GM12864 (cell line): Measurements from ENCODE around the gene TACSTD2.
"Not testable (repeated sequence)": the region's sequence is repeated elsewhere in the genome, so short reads cannot be mapped to it uniquely, and the experiment has no call there.

Source experiments
- DNase-seq: peaks from one replicate; pipeline ENCODE4 v3.0.0-alpha.2; 2011; ENCODE audit warnings: low read depth
- H3K4me3 ChIP-seq: 2 replicates; pipeline ENCODE4 v1.5.1; 2011; ENCODE audit warnings: mild to moderate bottlenecking, low read depth, low read length, control low read depth
- TF ChIP-seq, protein P1 (sequence below): IDR thresholded peaks from 2 replicates; pipeline ENCODE4 v1.5.1; 2011; ENCODE audit warnings: low read depth, mild to moderate bottlenecking, moderate library complexity, low read length, control low read depth, inconsistent platforms; ENCODE audit errors: missing control alignments

Gene TACSTD2

DNA sequence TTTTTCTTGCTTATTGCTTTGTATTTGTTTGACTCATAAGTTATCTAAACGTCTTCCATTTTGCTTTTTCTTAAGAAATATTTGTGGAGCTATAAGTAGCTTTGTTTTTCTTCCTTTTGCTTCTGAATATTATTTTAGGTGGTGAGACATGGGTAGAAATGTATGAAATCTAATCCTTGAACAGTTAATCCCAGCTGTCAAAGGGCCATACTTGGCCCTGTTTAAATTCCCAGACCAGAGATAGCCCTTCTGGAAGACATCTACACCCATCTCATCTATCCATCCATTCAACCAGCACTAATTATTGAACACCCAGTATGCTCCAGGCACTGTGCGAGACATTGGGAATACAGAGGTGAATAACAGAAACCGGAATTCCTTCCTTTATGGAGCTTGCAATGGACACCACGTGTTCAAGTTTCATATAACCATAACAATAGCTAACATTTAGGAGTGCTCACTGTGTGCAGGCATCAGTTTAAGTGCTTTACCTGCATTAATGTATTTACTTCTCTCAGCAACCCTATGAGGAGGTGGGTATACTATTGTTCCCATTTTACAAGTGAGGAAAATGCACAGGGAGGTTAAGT, 8.7 kb downstream of the TACSTD2 start:
- no peak for DNase-seq
- no peak overlapping the region for H3K4me3 ChIP-seq
- TF ChIP-seq, protein P1, sequence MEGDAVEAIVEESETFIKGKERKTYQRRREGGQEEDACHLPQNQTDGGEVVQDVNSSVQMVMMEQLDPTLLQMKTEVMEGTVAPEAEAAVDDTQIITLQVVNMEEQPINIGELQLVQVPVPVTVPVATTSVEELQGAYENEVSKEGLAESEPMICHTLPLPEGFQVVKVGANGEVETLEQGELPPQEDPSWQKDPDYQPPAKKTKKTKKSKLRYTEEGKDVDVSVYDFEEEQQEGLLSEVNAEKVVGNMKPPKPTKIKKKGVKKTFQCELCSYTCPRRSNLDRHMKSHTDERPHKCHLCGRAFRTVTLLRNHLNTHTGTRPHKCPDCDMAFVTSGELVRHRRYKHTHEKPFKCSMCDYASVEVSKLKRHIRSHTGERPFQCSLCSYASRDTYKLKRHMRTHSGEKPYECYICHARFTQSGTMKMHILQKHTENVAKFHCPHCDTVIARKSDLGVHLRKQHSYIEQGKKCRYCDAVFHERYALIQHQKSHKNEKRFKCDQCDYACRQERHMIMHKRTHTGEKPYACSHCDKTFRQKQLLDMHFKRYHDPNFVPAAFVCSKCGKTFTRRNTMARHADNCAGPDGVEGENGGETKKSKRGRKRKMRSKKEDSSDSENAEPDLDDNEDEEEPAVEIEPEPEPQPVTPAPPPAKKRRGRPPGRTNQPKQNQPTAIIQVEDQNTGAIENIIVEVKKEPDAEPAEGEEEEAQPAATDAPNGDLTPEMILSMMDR, result no peak

DNA sequence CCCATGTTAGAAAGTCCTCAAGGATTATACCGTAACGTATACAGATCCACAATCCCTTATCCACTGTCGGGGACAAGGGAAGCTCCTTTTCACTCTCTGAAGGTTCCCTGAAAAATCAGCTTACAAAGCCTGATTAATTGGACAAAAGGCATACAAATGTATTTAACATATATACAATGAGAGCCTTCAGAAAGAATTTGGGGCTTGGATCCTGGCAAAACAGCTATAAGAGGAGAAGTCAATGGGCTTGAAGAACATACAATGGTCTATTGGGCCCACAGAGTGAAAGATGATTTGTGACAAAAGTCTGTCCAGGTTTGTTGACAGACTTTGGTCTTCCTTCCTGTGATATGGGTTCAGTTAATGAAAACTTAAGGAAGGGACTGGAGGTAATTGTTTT, 10.7 kb downstream of the TACSTD2 start:
- TF ChIP-seq, protein P1, result no peak
- no peak for DNase-seq
- H3K4me3 ChIP-seq, result no peak overlapping the region

GRCh38 chr1:58563715-58564114, 13.3 kb downstream of the TACSTD2 start:
- H3K4me3 ChIP-seq, DNase-seq: not testable (repeated sequence)

DNA sequence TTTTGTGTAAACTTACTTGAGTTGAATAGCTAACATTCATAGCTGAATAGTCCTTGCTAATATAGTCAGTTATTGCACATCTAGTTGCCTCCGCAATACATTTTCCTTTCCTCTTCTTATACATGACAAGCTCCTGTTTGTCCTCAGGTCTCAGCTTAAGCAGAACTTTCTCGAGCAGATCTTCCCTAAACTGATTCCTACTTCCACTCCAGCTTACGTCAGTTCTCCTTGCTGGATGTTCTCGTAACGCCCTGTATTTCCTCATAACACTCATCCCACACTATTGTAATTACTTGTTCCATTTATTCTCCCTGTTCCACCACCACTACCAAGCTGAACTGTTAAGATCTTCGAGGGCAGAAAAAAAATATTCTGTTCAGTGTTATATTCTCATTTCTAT, 15.4 kb downstream of the TACSTD2 start:
- DNase-seq, result no peak
- no peak overlapping the region for H3K4me3 ChIP-seq
- TF ChIP-seq, protein P1, result no peak

DNA sequence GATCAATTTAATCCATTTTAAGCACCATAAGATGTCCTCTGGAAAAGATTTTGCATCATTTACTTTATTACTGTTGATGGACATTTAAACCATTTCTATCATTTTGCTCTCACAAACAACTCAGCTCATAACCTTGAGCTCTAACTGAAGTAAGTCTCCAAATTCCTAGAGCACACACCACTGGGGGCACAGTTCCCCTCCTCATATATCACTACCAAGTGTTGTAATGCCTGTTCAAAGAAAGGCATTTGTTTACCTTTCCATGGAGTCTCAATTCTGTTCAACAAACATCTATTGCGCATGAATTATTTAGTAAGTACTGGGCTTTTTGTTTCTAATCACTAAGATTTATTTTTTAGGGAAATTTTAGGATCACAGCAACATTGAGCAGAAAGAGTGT, 21.7 kb downstream of the TACSTD2 start:
- DNase-seq, result no peak
- H3K4me3 ChIP-seq, result no peak overlapping the region
- TF ChIP-seq, protein P1, result no peak

DNA sequence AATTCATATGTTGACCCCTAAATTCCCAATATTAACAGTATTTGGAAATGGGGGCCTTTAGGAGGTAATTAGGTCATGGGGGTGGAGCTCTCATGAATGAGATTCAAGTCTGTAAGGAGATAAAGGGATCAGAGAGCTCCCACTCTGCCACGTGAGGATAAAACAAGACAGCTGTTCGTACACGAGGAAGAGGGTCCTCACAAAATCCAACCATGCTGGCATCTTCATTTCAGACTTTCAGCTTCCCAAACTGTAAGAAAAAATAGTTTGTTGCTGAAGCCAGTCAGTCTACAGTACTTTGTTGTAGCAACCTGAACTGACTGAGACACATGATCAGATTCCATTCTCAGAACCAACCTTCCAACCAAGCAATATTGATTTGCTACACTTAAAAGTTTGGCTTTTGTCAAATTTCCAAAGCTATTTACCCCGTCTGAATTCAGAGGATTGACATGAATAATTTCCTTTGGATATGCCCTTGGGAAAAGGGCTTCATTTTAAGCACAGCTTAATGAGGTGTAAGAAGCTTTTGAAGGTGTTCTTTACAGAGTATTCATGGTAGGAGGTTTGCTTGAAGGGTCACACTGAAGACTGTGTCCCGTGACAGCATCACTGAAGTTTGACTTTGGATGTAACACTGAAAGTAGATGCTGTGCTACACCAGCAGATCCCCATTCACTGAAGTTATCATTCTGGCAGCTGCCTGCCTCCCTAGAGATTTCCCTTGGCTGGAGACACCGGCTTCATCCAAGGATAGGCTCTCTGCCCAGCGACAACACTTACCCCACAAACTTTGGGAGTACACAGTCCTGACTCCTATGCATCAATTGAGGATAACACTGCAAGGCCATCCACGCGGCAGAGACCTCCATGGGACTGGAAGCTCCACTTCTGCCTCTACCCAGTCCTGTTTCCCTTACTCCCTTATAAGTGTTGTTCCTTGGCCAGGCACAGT, 25.6 kb downstream of the TACSTD2 start:
- no peak overlapping the region for H3K4me3 ChIP-seq
- DNase-seq, result no peak
- TF ChIP-seq, protein P1, result no peak

- not testable (repeated sequence) for DNase-seq, H3K4me3 ChIP-seq
Measured at GRCh38 chr1:58549291-58549690, 27.8 kb downstream of the TACSTD2 start.

GRCh38 chr1:58548371-58548770, 28.7 kb downstream of the TACSTD2 start:
- no peak overlapping the region for H3K4me3 ChIP-seq
- TF ChIP-seq, protein P1, result no peak
- DNase-seq, result no peak
